Adipose tissue (tissue), 3 donors: ENCODE measurements around the gene C1orf226. TPM values are rescaled to one million over a fixed set of nuclear protein-coding genes. Genes with fewer than 3 reads are reported as not detected.

Experiments used
- H3K27ac ChIP-seq: one replicate; pipeline ENCODE4 v1.5.1; 2013; ENCODE audit warnings: low read depth, low read length
- WGBS, 3 donors: extraction: QIAGEN DNeasy Blood & Tissue Kit; methylation state at CpG; one replicate each; pipeline ENCODE4 v1.1.7; 2013; 5-methylcytosine and 5-hydroxymethylcytosine counted together
- polyA plus RNA-seq, 3 donors: library from polyadenylated mRNA; stranded (reverse); fragments of 200-250 nt; gene quantifications; one replicate each; pipeline ENCODE4 v1.2.3, GENCODE V29; 2013
- donor health status: healthy with polysubstance abuse.
- donor health status: Bipolar disorder and iron deficiency.
- donor health status: healthy.

The C1orf226 gene
- polyA plus RNA-seq, 3 donors, result 1.1 to 2.1 (median 1.5) TPM

DNA sequence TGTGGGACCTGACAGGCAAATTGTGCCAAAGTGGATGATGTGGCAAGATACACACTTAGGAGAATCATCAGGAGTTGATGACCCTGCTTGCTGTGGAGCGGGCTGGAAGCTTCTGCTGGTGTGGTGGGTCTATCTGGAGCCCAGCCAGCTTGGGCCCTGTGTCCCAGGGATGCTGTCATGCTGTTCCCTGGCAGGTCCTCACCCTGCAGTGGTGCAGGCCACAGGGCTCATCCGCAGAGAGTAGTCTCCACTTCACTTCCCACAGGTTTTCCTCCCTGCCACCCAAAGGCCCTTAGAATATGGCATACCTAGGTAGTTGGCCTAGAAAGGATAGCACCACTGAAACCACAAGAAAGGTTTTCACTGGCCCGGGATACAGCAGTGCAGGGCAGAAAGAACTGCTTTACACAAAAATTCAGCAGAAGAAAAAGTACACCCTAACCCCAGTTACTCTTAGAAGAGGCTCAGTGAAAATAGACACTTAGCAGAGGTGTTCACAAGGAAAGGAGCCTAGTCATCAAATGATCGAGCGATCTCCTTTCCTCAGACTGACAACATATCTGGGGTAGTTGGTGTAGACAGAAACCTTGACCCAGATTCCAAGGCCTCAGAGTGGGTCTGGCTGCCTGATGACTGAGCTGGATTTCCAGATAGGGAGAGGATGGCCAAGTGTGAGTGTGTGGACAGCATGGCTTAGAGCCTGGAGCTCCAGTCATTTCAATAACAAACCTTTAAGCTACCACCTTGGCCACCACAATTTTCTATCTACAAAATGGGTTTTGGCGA is 1.3 kb upstream of the C1orf226 start:
- H3K27ac ChIP-seq, result no peak overlapping the region

DNA sequence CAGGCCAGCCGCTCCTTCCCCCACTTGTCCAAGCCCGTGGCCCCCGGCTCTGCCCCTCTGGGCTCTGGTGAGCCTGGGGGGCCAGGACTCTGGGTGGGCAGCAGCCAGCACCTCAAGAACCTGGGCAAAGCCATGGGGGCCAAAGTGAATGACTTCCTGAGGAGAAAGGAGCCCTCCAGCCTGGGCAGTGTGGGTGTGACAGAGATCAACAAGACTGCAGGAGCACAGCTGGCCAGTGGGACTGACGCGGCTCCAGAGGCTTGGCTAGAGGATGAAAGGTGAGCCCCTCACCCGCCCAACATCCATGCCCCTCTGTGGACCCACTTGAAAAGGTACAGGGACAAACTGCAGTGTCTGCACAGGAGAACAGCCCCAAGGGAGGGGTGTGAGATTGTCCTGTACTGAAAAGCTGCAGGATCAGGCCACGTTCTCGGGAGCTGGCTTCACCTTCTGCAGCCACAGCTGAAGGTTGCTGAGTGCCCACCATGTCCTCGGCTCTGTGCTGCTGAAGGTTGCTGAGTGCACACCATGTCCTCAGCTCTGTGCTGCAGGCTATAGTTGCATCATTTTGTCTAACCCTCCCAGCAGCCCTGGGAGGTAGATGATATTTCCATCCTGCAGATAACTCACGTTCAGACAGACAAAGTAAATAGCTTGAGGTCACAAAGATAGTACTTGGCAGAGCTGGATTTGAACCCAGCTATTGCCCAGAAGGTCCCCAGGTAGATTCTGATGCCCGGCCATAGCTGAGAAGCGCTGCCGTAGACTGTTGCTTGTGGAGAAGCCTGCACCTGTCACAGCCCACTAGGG is 618 bp downstream of the C1orf226 start:
- H3K27ac ChIP-seq, result no peak overlapping the region
- WGBS, 3 donors, result 91 to 93% (median 92%) methylated on average over 13 of the region's 13 CpGs

More for the DNA sequence above, 1.3 kb upstream of the C1orf226 start:
- 89 to 94% (median 89%) methylated on average over 6 of the region's 6 CpGs for WGBS, 3 donors

DNA sequence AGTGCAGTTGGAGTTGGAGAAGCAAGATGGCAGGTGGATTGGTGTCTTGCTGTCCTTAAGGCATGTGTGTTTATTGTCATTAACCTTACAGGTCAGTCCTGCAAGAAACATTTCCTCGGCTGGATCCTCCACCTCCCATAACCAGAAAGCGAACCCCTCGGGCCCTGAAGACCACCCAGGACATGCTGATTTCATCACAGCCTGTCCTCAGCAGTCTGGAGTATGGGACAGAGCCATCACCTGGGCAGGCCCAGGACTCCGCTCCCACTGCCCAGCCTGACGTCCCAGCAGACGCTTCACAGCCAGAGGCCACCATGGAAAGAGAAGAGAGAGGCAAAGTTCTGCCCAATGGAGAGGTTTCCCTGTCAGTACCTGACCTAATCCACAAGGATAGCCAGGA is 1.6 kb downstream of the C1orf226 start:
- H3K27ac ChIP-seq, result no peak overlapping the region
- 95 to 99% (median 95%) methylated on average over 6 of the region's 6 CpGs for WGBS, 3 donors

DNA sequence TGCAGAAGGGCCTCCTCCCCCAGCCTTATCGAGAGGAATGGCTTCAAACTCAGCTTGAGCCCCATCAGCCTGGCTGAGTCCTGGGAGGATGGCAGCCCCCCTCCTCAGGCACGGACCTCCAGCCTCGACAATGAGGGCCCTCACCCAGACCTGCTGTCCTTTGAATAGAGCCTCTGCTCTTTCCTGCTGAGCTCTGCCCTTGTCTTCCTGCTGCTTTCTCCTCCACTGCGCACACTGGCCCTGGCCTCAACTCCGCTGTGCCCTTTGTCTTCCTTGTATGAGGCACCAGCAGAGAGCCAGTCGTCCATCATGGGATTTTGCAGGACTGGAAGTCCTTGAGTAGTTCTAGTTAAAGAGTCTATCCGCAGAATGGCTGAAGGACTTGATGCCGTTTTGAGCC is 2.0 kb downstream of the C1orf226 start:
- 85 to 93% (median 93%) methylated on average over 8 of the region's 8 CpGs for WGBS, 3 donors
- no peak overlapping the region for H3K27ac ChIP-seq

DNA sequence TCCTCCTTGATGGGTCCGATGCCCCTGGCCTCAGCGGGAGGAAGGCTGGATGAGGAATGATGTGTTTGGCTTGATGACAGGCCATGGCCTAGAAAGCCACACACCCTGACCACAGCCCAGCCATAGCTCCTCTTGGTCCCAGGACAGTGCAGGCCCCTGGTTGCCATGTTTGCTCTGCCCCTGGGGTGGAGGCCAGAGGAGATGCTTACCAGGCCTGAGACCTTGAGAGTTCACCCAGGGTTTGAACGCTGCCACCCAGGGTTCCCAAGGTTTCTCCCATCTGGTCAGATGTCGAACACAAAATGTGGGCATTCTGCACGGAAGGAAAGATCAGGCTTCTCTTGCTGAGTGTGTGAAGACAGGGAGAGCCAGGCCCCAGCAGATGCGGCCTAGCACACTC is 2.6 kb downstream of the C1orf226 start:
- no peak overlapping the region for H3K27ac ChIP-seq
- 93 to 97% (median 95%) methylated on average over 6 of the region's 6 CpGs for WGBS, 3 donors

DNA sequence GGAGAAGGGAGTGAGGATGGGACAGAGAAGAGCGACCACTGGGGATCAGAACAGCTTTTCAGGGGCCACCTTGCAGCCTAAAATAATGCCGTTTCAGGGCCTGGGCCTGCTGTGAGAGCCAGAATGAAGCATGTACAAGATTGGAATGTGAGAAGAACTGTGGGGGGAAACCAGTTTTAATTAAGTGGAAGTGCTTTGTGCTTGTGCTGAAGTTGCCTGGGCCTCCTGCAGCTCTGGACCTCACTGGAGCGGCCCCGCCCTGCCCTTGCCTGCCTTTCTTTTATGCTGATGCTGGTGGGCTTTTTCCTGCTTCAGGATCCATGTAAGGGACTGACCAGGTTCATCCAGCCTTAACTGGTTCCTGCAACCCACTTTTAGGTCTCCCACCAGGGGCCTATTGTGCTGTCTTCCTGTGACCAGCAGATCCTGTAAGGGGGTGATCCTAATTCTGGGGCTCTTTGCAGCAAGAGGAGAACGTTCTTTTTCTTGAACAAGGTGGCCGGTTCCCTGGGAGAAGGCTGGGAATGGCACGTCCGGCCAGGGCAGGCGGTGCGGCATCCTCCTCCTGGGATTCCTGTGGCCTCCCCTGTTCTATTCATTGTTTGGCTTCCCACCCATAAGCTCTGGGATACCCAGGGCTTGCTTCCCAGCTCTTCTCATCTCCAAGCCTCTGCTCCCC is 3.2 kb downstream of the C1orf226 start:
- WGBS, 3 donors, result 95 to 96% (median 96%) methylated on average over 10 of the region's 10 CpGs
- no peak overlapping the region for H3K27ac ChIP-seq

DNA sequence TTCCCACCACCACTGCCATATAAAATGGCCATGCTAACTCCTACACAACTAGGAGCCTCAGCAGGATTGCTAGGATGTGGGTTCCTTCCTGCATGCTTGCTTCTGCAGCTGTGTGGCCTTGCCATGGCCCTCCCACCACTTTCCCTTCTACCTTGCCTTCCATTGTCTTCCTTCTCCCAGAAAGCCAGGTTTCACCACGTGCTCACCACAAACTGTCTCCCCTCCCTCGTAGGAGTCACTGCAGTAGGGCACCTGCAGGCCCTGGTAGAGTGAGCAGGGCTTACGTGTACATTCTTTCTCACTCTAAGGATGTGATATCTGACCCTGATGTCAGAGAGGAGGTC is 3.7 kb downstream of the C1orf226 start:
- H3K27ac ChIP-seq, result no peak overlapping the region
- 77 to 81% (median 80%) methylated on average over 3 of the region's 3 CpGs for WGBS, 3 donors

DNA sequence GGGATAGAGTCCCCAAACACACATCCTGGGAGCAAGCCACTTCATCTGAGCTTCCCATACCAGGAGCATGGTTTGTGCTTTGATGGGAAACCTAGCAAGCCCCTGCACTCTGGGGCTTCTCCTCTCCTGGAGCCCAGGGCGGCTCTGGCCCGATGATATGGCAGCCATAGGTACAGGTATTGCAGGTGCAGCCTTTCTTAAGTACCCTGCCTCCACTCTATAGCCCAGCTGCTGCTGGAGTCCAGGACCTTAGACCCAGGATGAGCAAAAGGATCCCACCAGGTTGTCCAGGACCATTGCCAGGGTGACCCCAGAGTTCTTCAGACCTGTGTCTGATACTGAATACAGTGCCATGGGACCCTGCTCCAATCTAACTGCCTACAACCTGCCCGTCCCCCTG is 4.2 kb downstream of the C1orf226 start:
- WGBS, 3 donors, result 81 to 97% (median 83%) methylated on average over 3 of the region's 3 CpGs
- H3K27ac ChIP-seq, result no peak overlapping the region

DNA sequence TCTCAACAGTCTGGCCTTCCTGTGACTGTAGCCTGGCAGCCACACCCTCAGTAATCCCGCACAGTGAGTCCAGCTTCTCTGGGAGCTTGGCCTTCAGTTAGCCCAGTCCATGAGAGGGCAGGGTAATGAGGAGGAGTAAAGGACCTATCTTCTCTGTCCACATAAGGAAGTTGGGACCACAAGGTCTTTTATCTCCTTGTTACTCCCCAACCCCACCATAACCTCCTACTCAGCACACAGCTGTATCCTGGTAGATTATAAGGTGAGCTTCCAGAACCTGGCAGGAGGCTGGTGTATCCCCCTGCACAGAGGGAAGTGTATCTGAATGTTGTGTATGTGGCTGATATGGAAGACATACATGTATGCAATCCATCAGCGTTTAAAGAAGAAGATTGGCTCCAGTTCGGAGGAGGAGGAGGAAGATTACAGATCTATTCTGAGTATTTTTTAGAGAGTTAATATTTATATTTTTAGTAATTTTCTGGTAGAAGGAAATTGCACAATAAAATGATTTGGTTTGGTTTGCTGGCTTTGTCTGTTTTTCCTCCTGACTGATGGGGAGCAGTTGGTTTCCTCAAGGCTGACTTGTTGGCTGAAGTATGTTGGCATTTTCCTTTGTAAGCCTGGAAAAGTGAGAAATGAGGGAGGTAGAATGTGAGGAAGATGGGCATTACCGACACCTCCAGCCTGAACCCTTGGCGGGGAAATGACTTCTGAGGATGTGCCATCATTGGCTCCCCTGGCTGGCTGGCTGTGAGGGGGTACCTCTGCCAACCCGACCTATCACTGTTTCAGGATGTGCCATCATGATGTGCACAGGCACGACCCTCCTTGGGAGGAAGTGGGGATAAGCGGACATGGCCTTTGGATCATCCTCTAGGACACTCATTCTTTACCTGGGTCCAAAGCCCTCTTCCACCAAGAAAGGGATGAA is 5.0 kb downstream of the C1orf226 start:
- no peak overlapping the region for H3K27ac ChIP-seq
- 76 to 84% (median 79%) methylated on average over 8 of the region's 8 CpGs for WGBS, 3 donors

DNA sequence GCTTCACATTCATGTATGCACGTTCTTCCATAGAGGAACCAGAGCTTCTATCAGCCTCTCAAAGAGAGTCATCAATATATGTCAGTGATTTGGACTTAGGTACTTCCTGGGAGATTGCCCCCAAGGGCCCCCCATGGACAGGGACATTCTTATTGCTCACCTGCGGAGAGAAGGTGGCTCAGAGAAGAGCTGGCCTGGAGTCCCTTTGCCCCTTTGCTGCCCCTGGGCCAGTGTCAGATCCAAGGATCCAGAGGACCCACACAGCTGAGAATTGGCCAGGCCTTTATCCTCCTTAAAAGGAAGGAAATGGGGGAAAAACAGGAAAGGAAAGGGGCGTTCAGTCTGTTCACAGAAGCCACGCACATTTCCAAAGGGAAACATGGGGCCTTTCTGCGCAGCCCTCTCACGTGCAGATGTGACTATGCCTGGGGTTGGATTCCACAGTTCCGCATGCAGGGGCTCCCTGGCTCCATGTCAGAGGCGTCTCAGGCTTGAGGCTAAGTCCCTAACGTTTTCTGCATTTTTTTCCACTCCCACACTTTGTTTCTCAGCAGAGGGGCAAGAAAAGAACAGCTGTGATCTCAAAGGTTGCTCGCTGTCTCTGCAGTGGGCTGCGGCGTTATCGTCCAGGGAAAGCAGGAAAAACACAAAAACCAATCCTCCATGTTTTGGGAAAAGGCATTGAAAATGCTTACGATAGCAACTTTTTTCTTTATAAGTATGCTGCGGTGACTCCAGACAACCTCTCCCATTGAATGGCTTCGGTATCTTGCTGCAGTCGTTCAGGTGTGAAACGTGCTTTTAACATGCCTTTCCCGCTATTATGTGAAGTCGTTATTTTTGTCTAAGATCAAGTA is 5.9 kb downstream of the C1orf226 start:
- H3K27ac ChIP-seq, result no peak overlapping the region
- 73 to 80% (median 74%) methylated on average over 20 of the region's 20 CpGs for WGBS, 3 donors

DNA sequence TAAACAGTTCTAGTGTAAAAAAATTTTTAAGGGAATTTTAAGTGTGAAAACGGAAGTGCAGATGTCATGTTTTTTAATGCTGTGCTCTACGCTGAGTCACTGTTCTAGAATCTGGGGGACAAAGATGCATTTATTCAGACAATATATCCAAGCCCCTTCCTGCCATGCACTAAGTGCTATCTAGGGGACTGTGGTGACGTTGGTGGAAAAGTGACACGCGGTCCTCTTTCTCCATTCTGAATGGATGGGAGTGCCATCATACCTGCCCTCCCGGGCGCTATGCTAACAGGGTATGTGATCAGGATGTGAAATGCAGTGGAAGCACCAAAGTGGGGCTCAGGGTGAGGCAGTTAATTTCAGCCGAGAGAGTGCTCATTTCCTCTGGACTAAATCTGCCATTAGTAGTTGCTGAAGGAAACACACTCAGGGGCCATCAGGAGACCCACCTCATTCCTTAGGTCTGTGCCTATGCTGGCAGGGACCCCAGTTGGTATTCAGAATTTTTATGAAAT is 6.6 kb downstream of the C1orf226 start:
- 77 to 84% (median 81%) methylated on average over 8 of the region's 8 CpGs for WGBS, 3 donors
- no peak overlapping the region for H3K27ac ChIP-seq

DNA sequence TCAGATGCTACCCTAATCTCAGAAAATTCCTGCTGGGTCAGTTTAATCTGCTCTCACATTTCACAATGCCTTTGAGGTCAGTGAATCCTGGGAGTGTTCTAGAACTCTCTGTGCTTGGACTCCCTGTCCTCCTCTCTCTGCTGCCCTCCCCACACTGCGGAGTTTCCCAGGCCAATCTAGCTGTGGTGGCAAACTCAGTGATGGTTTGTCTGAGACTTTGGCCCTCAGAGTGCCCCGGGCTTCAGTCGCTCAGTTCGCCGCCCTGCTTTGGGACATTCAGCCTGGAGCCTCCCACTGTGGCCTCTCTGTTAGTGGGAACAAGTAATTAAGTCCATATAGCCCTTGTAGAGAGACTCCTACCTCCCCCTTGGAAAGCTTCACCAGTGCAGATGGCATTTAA is 7.1 kb downstream of the C1orf226 start:
- no peak overlapping the region for H3K27ac ChIP-seq
- WGBS, 3 donors, result 75 to 92% (median 86%) methylated on average over 5 of the region's 5 CpGs

DNA sequence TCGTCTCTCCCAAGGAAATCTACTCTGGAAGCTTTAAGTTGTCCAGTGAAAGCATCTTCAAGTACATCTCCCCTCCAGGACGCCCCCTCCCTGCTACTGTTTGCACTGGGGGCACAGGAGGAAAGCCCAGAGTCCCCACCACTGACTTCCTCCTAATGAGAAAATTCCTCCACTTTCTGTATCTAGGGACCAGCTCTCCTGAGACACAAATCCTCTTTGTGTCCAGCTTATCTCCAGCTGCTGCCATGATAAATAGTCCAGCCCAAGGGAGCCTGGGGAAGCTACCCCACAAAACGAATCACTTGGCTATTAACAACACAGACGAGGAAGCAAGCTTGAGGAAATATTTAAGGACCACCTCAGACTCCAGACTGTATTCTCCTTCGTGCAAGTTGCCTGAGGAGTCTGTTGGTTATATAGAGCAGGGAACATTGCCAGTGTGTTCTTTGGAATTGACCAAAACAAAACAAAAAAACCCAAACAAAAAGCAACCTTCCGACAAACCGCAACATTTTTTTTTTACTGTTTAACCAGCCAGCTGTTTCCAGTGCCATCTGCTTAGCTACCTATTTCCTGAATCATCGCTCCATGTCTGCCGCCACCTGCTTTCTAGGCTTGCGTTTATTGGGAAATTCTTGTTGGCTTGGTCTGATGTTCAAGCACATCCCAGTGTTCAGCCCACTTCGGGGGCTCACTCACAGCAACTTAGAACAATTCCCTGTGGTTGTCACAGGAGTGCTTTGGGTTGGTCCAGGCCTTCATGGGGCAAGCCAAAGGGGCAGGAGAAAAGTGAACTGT is 7.7 kb downstream of the C1orf226 start:
- H3K27ac ChIP-seq, result no peak overlapping the region
- 39 to 53% (median 47%) methylated on average over 11 of the region's 11 CpGs for WGBS, 3 donors

DNA sequence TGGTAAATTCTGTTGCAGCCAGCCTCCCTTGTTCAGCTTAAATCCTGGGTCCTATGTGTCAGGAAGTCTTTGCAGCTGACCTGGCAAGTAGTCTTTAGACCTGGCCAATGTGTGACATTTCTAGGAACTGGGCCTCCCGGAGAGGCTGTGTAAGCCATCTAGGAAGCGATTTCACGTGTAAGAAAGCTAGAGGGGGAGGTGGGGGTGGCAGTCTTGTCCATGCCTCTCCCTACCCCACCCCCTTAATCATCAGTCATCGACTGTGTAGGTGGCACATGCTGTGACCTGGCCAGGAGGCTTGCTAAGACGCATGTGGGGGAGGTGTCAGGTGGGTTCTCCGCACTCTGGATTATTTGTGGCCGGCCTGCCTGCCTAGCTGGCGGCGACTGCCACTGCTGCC is 8.4 kb downstream of the C1orf226 start:
- 48 to 76% (median 74%) methylated on average over 9 of the region's 9 CpGs for WGBS, 3 donors
- H3K27ac ChIP-seq, result no peak overlapping the region

DNA sequence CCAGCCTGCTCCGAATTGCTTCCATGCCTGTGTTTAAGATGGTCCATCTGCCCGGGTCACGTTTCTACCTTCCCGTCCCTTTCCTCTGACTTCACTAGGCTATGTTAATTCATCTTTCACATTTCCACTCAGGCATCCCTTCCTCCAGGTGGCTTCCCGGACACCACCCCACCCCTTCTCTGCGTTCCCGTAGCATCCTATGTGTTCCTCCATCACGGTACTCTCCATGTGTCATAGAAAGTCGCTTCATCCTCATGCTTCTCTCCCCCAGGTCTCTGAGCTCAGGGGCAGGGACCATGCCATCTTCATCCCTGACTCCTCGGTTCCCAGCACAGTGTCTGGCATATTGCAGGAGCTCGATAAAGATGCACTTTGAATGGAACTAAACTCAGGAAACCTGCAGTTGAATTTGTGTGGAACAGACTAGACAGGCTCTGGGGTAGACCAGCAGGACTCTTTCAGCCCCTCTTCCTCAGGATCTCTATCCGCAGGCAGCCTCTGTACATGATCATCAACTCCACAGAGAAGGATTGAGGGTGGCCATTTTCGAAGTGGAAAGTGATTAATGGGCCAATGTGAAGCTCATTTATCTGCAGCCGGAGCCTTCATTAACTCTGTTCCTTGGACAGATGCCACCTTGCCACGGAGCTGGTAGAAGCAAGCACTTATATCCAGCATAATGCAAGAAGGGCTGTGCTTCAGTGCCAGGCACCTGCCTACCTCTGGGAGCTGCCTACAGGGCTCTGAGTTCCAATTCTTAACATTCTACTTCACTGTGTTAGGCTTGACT is 9.1 kb downstream of the C1orf226 start:
- 66 to 82% (median 78%) methylated on average over 15 of the region's 15 CpGs for WGBS, 3 donors
- H3K27ac ChIP-seq, result no peak overlapping the region
